ENCODE results near the gene ANKH.

GRCh38 chr5:14713476-14714390, 157.8 kb downstream of the ANKH start:
- no peak for TF ChIP-seq POLR2A (IDR thresholded peaks at IDR 0.05)
- no peak for TF ChIP-seq POLR2AphosphoS5 (IDR thresholded peaks at IDR 0.05)
- TF ChIP-seq, protein P1, sequence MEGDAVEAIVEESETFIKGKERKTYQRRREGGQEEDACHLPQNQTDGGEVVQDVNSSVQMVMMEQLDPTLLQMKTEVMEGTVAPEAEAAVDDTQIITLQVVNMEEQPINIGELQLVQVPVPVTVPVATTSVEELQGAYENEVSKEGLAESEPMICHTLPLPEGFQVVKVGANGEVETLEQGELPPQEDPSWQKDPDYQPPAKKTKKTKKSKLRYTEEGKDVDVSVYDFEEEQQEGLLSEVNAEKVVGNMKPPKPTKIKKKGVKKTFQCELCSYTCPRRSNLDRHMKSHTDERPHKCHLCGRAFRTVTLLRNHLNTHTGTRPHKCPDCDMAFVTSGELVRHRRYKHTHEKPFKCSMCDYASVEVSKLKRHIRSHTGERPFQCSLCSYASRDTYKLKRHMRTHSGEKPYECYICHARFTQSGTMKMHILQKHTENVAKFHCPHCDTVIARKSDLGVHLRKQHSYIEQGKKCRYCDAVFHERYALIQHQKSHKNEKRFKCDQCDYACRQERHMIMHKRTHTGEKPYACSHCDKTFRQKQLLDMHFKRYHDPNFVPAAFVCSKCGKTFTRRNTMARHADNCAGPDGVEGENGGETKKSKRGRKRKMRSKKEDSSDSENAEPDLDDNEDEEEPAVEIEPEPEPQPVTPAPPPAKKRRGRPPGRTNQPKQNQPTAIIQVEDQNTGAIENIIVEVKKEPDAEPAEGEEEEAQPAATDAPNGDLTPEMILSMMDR (IDR thresholded peaks at IDR 0.05): no peak
- TF ChIP-seq EP300 (IDR thresholded peaks at IDR 0.05): no peak
